Right kidney (tissue), 1 donor: Measurements from ENCODE around the gene DLGAP4.

Experiments used
- DNase-seq: peaks from one replicate; pipeline ENCODE4 v3.0.0-alpha.2; 2016

The DLGAP4 gene

DNA sequence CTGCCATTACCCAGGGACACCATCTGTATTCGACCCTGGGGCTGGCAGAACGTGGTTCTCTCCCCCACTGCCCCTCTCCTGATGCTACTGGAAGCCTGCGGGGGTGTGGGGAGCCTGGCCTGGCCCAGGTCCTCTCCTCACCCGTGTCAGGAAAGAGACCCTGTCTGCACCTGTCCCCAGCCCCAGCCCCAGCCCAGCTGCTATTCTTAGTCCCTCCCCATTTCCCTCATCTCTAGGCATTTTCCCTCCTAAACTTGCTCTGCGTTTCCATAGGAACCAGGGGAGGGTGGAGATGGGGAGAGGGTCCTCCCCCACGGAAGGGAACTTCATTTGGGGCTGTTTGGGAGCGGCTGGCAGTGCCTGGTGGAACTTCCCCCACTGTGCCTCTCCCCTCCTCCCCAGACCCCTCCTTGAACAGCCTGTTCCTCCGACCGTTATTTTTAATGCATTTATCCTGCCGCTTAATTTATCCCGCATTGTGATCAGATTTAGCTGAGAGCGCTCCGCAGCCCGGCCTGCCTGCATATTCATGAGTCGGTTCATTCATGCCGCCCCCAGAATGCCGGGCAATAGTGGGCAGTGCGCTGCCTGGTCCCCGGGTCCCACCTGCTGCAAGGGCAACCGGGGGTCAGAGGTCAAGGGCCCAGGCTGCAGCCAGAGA, 31.8 kb upstream of the DLGAP4 start:
- DNase-seq = no peak

DNA sequence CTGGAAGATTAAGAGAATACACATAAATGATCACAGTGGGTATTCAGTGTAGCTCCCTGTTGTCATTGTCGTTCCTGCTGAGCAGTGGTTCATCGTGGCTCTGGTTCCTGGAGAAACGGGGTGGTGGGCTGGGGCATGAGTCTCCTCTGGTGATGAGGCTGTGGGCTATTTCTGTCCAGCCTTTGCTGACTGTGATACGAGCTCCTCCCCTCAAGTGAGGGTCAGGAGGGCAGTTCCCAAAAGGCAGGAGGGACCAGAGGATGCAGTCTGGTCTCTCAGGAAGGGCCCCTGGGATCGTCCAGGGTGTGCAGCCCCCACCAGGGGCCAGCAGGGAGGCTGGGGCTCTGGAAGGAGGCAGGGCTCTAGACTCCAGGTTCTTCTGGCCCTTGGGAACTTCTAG, 31.1 kb upstream of the DLGAP4 start:
- DNase-seq = no peak

DNA sequence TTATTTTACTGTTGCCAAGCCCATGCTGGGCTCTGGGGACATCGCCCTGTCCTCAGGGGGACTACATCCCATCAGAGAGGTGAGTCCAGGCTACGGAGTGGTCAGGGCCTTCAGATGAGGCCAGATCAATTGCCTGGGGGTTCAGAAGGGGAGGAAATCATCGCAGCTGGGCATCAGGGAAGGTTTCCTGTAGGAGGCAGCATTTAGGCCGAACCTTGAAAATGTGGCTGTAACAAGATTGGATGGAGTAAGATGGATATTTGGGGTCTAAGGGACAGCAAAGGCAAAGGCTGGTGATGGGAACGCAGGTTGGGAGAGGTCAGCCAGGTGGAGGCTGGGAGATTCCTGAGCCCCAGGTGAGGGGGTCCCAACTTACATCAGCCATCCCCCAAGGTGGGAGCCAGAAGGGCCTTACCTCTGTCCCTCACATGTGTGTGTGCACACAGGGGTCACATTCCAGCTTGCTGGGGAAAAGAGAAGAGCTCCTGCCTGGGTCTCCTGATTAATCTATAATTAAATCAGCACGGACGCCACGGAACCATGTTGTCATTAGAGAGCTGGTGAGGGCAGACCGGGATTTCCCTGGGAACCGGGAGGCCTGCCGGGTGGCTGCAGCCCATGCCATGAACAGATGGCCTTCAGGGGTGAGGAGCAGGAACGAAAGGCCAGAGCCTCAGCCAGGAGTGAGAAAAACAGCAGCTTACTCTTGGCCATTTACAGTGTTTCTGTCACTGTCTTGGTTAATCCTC, 30.5 kb upstream of the DLGAP4 start:
- no peak for DNase-seq

DNA sequence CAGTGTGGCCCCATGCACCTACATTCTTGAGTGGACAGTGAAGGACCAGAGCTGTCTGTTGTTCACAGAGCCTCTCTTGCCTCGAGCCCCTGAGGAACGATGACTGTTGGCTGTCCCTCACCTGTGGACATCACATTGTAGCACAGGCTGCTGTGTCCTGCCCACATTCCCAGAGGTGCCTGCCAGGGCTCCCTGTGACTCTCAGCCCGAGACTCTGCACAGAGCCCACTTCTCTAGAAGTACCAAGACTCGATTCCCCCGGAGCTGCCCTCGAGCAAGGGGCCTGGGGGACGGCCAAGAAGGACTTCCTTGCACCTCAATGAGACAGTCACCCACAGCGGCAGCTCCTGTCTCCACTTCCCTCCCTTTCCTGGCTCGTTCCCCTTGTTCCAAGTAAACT, 28.6 kb upstream of the DLGAP4 start:
- no peak for DNase-seq

DNA sequence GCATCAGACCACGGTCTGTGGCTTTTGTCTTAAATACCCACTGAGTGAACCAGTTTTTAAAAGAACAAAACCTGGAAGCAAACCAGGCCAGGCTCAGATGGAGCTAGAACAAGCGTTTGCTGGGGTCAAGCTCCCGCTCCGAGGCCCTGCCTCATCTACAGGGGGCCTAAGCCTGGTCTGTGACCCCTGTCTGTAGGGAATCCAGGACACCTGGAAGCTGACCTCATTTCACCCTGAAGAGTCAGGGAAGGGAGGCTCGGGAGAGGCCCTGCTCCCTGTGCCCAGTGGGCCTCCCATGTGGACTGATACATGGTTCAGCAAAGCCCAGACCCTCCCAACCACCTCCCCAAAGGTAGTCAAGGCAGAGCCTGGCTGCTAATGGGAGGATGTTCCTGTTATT, 26.8 kb upstream of the DLGAP4 start:
- DNase-seq = no peak

DNA sequence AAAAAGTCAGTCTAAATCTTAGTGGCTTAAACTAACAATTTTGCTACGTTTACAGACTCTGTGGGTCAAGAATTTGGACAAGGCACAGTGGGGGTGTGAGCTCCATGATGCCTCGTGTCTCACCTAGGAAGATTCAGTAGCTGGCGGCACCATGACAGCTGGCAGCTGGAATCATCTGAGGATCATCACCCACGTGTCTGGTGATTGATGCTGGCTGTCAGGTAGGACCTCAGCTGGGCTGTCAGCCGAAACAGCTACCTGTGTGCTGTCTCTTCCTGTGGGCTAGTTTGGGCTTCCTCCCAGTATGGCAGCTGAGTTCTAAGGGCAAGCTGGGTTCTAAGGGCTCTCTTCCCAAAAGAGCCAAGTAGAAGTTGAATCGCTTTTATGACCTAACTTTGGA, 26.4 kb upstream of the DLGAP4 start:
- no peak for DNase-seq

DNA sequence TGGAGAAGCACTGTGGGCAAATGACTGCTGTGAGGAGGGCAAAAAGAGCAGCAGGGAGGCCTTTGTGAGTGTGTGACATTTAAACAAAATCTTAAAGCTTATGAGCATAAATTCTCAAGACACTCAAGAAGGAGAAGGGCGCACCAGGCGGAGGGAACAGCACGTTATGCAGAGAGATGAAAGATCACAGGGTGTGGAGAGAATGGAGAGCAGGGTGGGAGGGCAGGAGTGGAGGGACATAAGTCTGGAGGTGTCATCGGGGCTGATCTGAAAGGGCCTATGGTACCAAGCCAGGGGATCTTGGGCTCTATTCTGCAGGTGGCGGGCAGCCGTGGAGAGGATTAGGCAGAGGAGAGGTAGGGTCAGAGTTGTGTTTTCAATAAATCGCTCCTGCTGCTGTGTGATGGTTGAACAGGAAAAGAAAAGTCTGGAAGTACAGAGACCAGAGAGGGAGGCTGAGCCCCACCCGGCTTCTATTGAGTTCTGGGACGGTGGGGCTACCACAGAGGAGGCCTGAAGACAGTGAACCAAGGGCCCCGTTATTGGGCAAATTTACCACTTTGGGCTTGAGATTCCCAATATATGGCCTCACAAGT, 24.3 kb upstream of the DLGAP4 start:
- no peak for DNase-seq

DNA sequence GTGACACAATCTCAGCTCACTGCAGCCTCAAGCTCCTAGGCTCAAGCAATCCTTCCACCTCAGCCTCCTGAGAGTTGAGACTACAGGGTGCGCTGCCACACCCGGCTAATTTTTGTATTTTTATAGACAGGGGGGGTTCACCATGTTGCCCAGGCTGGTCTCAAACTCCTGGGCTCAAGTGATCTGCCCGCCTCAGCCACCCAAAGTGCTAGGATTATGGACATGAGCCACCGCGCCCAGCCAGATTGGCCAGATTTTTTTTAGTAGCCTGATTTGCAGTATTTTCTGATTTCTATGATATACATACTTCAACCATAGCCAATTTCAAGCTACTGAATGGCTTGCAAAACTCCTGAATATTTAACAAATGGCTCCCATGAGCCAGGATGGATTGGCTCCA, 21.4 kb upstream of the DLGAP4 start:
- DNase-seq = no peak

DNA sequence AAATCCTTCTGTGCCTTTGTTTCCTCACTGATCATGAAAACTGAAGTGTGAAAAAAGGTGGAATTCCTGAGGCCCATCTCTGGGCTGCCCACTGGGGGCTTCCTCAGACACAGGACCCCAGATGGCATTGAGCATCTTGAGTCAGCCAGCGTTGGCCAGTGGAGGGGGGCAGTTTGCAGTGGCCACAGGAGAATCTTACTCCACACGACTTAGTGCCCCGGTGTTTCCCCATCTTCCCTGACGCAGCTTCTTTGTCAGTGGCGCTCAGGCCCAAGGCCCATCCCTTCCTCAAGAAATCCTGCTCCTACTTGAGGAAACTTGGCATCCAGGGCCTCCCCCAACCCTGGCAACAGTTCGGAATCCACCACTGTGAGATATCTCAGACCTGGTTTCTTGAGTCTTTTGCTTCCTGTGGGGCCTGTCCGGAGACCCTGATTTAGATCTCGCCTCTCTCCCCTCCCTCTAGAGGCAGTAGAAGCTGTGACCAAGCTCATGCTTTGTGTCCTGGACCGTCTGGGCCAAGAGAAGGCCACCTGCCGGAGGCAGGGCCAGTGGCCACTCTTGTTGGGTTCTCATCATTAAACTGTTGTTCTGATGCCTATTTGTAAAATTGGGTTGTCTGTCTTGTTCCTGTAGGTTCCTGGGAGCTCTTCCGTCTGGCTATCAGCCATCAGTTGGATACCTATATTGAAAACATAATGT, 20.2 kb upstream of the DLGAP4 start:
- DNase-seq = no peak

DNA sequence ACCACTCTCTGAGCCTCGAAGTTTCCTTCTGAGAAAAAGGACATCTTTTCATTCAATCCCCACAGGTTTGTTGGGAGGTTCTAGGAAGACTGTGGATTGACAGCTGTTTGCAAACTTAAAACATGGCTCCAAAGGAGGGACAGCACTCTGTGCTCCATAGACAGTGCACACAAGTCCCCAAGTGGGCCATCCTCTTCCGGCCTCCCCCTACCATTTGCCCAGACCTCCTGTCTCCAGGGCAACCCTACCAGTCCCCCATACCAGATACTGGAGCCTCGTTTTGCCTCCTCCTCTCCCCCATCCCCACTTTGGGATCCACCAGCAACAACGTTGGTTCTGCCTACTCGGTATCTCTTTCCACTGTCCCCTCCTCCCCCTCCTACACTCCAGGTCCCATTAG, 8.5 kb upstream of the DLGAP4 start:
- no peak for DNase-seq

DNA sequence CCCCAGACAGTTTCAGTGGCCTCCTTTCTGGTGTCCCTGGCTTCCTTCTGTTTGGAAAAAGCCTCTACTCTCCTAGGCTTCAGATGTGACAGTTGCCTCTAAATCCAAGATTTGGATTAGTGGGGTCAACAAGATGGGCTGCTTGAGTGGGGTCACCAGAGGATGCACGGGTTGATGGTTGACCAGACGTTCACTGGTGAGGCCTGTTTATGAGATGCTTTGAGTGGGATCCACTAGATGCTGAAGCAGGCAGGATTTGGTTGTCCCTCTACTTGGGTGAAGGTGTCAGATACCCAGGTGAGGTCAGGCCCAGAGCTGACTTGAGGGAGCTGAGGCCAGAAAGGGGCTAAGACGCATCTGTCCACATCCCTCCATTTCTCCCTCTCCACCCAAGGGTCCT, 8.1 kb upstream of the DLGAP4 start:
- no peak for DNase-seq

DNA sequence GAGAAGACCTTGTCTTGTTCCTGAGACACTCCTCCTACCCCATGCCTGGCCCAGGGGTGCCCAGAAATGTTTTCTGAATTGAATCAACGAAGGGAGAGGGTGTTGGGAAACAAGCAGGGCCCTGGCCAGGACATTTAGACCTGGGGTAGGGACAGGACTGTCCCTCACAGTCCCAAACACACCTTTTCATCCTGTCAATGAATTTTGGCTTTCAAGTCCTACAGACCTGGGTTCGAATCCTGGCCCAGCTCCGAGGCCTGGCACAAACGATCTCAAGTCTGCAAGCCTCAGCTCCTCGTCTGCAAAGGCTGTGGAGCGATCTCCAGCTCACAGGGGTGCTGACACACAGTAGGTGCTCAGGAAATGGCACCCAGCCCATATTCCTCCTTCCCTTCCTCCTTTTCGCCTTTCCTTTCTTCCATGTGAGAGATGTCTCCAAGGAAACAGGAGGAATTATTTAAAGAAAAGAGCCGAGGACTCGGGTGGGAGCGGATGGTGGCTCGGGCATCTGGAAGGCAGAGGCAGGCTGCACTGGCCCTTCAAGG, 7.3 kb upstream of the DLGAP4 start:
- DNase-seq = no peak

DNA sequence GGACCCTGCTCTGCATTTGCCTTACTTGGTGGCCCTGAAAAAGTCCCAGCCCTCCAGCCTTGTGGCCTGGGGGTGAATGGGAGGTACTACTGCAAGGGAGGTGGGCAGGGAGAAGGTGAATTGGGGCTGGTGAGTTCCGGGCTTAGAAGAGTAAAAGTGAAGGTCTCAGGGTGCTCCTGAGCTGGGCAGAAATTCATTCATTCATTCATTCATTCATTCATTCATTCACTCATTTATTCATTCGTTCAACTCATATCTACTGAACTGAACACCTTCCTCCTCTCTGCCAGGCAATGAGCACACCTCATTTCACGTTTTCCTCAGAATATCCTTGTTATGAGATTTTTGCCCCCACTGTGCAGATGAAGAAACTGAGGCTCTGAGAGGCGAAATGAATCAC, 6.7 kb upstream of the DLGAP4 start:
- no peak for DNase-seq

DNA sequence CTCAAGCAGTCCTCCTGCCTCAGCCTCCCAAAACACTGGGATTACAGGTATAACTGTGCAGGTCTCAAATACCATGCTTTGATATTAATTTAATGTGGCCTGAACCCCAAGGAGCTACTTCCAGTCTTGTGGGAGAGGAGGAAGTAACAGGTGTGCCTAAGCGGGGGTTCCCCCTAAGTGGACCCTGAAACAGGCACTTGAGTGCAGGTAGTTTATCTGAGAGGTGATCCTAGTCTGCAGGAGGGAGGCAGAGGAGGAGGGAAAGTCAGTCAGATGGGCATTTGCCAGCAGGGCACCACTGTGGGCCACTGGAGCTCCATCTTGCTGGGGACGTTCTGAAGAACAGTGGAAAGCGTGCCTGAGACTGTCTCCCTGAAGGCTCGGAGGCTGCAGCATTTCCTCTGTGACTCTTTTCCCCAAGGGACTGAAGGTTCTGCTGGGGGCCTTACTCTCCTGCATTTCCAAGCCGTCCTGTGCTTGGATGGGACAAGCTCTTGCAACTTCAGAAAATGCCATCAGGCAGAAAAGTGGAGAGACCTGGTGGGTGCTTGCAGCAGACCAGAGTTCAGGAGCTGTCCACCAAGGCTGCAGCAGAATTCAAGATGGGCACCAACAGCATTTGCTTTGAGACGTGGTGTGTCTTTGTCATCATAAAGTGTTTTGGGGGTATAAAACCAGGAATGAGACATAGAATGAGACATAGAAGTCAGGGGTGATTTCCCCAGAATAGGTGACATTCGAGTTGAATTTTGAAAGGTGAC, 4.6 kb upstream of the DLGAP4 start:
- DNase-seq = no peak

DNA sequence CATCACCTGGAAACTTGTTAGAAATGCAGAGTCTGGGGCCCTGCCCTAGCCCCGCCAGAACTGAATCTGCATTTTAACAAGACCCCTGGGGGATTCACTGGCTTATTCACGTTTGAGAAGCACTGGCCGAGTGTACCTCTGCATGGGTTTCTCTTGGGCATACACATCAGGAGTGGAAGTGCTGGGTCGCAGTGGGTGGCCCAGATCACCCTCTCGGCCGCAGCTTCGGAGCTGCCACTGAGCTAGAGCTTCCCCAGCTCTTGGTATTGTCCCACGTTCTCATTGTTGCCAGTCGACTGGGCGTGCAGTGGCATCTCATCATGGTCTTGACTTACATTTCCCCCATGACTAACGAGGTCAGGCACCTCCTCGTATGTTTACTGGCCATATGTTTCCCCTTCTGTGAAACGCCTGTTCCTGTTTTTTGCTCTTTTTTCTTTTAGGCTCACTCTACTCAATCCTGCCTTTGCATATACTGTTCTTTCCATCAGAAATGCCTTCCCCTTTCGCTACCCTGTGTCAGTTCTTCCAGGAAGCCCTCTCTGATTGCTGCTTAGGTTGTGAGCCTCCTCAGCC, 3.0 kb upstream of the DLGAP4 start:
- no peak for DNase-seq

DNA sequence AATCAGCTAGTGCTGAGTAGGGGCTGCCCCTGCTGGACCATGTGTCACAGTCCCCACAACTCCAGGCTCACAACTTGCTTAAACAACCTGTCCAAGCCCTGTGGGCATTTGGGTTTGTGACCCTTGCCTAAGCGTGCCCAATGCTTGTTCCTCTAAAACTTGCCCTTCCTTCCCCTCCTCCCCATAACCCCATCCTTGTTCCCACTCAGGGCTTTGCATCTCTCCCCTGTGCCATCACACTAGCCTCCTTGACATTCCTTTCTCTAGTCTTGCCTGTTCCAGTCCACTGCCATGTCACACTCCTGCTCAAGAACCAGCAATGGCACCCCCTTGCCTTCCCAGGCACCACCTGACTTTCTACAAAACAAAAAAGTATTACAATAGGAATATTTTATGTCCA, 2.3 kb upstream of the DLGAP4 start:
- DNase-seq = no peak

DNA sequence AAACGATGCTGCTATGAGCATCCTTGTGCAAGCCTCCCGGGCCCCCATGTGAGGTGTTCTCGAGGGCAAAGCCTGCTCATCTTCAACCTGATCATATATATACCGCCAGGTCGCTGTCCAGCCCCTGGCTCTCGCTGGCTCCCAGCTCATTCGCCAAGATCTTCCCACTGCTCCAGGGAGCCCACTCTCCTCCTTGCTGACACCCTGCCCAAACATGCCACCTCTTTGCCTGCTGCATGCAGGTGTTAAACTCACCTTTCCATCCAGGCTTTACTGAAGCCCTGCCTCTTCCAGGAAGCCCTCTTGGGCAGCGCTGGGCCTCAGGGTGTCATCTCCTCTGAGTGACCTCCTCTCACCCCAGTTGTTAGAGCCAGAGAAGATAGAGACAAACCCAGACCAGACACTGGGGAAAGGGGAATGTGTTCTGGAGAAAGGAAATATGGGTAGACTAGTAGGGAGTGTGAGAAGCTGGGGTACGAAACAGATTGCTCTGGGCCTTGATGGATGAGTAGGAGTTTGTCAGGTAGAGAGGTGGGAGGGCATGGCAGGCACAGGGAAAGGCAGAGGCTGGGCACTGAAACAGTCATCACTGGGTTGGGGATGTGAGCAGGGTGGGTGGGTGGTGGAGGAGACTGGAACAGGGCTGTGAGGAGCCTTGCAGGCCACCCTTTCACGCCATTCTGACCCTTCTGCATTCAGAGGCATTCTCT, 1.2 kb upstream of the DLGAP4 start:
- DNase-seq = no peak

DNA sequence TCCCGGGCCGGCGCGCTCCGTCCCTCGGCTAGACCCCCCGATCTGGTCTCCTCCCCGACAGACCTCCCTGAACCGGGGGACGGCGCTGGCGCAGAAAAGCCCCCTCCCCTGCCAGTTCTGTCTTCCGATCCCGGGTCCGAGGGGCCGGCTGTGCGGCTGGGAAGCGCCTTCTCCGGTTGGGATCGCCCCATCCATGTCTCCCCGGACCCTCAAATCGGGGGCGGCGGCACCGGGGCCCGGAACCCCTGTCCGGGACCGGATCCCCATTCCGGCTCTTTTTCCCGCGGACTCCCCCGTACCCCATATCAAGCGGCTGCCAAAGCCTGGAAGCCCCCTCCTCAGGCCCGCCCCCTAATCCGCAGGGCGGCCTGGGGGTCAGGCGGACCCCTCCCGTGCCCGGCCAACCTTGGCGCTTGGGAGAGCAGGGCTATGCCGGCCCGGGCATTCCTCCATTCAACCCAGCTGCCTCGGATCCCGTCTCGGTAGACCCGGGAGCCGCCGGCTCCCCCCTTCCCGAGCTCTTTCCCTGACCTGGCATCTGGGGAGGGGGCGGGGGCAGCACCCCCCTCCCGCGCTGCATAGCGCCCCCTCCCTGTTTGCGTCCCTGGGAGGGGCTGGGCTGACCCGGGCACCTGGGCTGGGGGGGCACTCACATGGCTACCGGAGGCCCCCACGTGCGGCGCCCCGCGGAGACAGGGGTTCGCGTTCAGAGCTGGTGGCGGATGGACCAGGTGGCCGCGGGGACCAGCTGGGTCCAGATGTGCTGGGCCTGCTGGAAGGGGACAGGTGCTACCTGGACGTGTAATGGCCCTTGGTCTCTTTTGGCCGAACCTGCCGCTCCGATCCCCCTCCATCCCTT, 643 bp downstream of the DLGAP4 start:
- peak; percentile 35 for DNase-seq

DNA sequence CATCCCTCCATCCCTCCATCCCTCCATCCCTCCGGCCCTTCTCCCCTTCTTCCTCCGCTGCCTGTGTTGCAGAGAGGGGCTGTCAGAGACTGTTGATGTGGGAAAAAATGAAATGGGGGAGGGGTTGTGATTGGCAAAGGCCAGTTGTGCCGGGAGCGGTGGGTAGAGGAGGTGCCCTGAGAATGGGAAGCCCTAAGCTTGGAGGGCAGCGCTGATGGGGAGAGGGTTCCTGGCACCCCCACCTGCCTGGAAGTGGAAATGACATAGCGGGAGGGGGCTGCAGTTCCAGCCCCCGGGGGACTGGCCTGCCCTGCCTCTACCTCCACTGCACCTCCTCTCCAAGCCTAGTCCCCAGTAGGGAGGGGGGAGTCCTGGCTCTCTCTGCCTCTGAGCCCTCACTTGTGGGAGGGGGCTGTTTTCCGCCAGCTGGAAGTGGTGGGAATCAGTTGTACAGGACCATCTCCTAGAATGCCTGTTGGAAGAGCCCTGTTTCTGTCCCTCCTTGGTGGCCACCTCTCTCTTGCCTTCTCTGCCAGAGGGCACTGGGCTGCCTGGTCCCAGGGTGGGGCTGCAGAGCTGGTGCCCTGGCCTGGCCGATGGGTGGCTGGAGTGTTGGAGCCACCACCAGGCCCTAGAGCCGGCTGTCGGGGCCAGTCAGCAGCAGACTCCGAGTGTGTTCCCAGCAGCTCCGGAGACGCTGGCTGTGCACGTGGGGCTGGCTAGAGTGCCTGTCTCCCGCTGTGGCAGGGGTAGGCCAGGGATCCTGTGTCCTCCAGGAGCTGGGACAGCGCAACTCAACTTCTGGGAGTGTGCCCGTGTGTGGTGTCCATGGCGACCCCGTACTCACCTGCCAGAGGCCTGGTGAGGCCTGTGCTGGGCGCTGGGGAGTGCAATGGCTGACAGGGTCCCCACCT, 1.5 kb downstream of the DLGAP4 start:
- DNase-seq = no peak
